Lung (tissue), 16 donors: ENCODE results near the gene ZDHHC18. TPM values are rescaled to one million over a fixed set of nuclear protein-coding genes. Genes with fewer than 3 reads are reported as not detected.

Source experiments
- ATAC-seq: fragments of 200-7000 bp; cut with Tn5 transposase; one replicate; pipeline ENCODE4 v1.9.1; 2020; ENCODE audit warnings: moderate number of reproducible peaks; ENCODE audit not compliant: insufficient read depth, low FRiP score
- DNase-seq, 3 donors: peaks; one replicate each; pipeline ENCODE4 v3.0.0-alpha.2; 2013 to 2017
- H3K27ac ChIP-seq, 2 donors: one replicate each; pipeline ENCODE4 v1.5.1; 2013; ENCODE audit warnings: mild to moderate bottlenecking in 2 of 2, moderate library complexity in 2 of 2, control low read depth in 1 of 2, inconsistent platforms in 1 of 2, low read depth in 1 of 2, low read length in 1 of 2
- H3K27me3 ChIP-seq, 3 donors: one replicate each; pipeline ENCODE4 v1.5.1; 2013; ENCODE audit warnings: low read length in 2 of 3; ENCODE audit not compliant: control insufficient read depth in 3 of 3, insufficient read depth in 3 of 3
- H3K36me3 ChIP-seq, 4 donors: one replicate each; pipeline ENCODE4 v1.5.1; 2013; ENCODE audit warnings: low read length in 4 of 4, mild to moderate bottlenecking in 1 of 4, moderate library complexity in 1 of 4; ENCODE audit not compliant: control insufficient read depth in 4 of 4, insufficient read depth in 4 of 4
- H3K4me1 ChIP-seq, 5 donors: one replicate each; pipeline ENCODE4 v1.5.1; 2013; ENCODE audit warnings: low read length in 5 of 5, mild to moderate bottlenecking in 2 of 5, moderate library complexity in 1 of 5; ENCODE audit not compliant: control insufficient read depth in 5 of 5, insufficient read depth in 5 of 5
- H3K4me3 ChIP-seq: one replicate; pipeline ENCODE4 v1.5.1; 2013; ENCODE audit warnings: mild to moderate bottlenecking, control low read depth, moderate library complexity
- H3K9ac ChIP-seq, 2 donors: one replicate each; pipeline ENCODE4 v1.5.1; 2013; ENCODE audit warnings: low read length in 2 of 2, control low read depth in 1 of 2; ENCODE audit not compliant: insufficient read depth in 1 of 2
- H3K9me3 ChIP-seq, 4 donors: one replicate each; pipeline ENCODE4 v1.5.1; 2013; ENCODE audit warnings: low read length in 3 of 4, mild to moderate bottlenecking in 1 of 4, moderate library complexity in 1 of 4; ENCODE audit not compliant: control insufficient read depth in 4 of 4, insufficient read depth in 3 of 4
- WGBS, 2 donors: extraction: QIAGEN DNeasy Blood & Tissue Kit; methylation state at CpG; one replicate each; pipeline ENCODE4 v1.1.7; 2013; 5-methylcytosine and 5-hydroxymethylcytosine counted together
- long read RNA-seq, 5 donors: transcript quantifications; one replicate each; lab custom pipeline, GENCODE V29; 2026
- polyA plus RNA-seq, 2 donors: library from polyadenylated mRNA; stranded (reverse); fragments of 200-250 nt; gene quantifications; one replicate each; pipeline ENCODE4 v1.2.1, GENCODE V29; 2013
- total RNA-seq, 2 donors: library from RNA; depleted of rRNA in 1 of 2; stranded (reverse); fragments of >200 nt in 1 of 2; gene quantifications; one replicate each; pipeline ENCODE4 v1.2.1, GENCODE V29; 2014 to 2021
- TF ChIP-seq, protein P1 (sequence below): IDR thresholded peaks from 2 replicates; pipeline ENCODE4 v1.5.1; 2012; ENCODE audit warnings: mild to moderate bottlenecking; ENCODE audit errors: control extremely low read depth, extremely low read depth
- donor health status: control.
- donor health status: control.
- donor health status: Bipolar disorder and iron deficiency.
- donor health status: healthy.
- donor health status: DM: yes; HTN: yes; CAD: no.

ZDHHC18 gene
- total RNA-seq = 10 to 100 TPM; 11.6 to 23.6 TPM
- polyA plus RNA-seq = 10 to 100 TPM; 13.0 to 39.1 TPM
- long read RNA-seq, donor 1, full-length matches to known transcripts = 8 of 27 reads
- long read RNA-seq, donor 1, partial matches to known transcripts = 19 of 27 reads
- long read RNA-seq, donor 1, other reads (novel, unspliced or antisense) = 0 of 27 reads
- long read RNA-seq, donor 2, full-length matches to known transcripts = 2 of 2 reads
- long read RNA-seq, donor 2, partial matches to known transcripts = 0 of 2 reads
- long read RNA-seq, donor 2, other reads (novel, unspliced or antisense) = 0 of 2 reads
- long read RNA-seq, donor 3, full-length matches to known transcripts = 1 of 6 reads
- long read RNA-seq, donor 3, partial matches to known transcripts = 5 of 6 reads
- long read RNA-seq, donor 3, other reads (novel, unspliced or antisense) = 0 of 6 reads
- long read RNA-seq, donor 4, full-length matches to known transcripts = 2 of 8 reads
- long read RNA-seq, donor 4, partial matches to known transcripts = 6 of 8 reads
- long read RNA-seq, donor 4, other reads (novel, unspliced or antisense) = 0 of 8 reads
- long read RNA-seq, donor 5, full-length matches to known transcripts = 2 of 18 reads
- long read RNA-seq, donor 5, partial matches to known transcripts = 16 of 18 reads
- long read RNA-seq, donor 5, other reads (novel, unspliced or antisense) = 0 of 18 reads

DNA sequence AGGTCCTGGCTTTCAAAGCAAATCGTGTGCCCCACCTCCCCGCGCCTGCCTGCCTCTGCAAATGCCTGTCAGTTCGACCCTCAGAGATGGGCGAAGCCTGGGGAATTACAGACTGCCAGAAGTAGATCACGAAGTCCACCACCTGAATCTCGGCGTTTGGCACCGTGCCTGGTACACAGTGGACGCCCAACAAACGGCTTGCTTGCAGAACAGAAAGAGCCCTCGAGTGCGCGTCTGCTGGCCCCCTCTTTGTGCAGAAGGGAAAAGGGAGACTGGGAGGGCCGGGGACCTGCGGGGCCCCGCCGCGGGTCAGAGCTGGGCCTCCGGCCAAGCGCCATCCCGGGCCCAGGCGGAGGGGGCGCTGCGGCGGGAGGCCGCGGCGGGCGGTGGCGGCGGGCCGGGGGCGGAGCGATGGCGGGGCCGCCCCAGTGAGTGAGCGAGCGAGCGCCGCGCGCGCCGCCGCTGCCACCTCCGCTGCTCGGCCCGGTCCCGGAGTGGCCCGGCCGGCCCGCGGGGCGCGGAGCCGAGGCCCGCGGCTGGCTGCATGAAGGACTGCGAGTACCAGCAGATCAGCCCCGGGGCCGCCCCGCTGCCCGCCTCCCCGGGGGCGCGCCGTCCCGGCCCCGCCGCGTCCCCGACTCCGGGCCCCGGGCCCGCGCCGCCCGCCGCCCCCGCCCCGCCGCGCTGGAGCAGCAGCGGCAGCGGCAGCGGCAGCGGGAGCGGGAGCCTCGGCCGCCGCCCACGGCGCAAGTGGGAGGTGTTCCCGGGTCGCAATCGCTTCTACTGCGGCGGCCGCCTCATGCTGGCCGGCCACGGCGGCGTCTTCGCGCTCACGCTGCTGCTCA is at the start of gene ZDHHC18:
ZDHHC18 (plus strand) TSS at position 428 of the 845 bp plus-strand sequence; CDS start at position 545, 117 bp downstream.
- Histone ChIP-seq H3K9ac (peak within 1 kb of the TSS; percentile 61 to 92), H3K27ac (peak within 1 kb of the TSS; percentile 49 to 89), H3K27me3 (no peaks in the 10 kb centered on the region), H3K4me3 (peak within 1 kb of the TSS; percentile 75), H3K9me3 (no peaks in the 10 kb centered on the region), H3K36me3 (peaks cover 0 to 2% (median 2%) of the 10 kb centered on the region in 4 donors), H3K4me1 (peaks cover 0 to 20% (median 13%) of the 10 kb centered on the region in 5 donors)
- DNase-seq (peak; percentile 67 to 82 (median 78)), ATAC-seq (peak; percentile 94)
- WGBS, 2 donors = 0 to 1% methylated on average over 54 to 107 of the region's 107 CpGs
- TF ChIP-seq, protein P1, sequence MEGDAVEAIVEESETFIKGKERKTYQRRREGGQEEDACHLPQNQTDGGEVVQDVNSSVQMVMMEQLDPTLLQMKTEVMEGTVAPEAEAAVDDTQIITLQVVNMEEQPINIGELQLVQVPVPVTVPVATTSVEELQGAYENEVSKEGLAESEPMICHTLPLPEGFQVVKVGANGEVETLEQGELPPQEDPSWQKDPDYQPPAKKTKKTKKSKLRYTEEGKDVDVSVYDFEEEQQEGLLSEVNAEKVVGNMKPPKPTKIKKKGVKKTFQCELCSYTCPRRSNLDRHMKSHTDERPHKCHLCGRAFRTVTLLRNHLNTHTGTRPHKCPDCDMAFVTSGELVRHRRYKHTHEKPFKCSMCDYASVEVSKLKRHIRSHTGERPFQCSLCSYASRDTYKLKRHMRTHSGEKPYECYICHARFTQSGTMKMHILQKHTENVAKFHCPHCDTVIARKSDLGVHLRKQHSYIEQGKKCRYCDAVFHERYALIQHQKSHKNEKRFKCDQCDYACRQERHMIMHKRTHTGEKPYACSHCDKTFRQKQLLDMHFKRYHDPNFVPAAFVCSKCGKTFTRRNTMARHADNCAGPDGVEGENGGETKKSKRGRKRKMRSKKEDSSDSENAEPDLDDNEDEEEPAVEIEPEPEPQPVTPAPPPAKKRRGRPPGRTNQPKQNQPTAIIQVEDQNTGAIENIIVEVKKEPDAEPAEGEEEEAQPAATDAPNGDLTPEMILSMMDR = peak; percentile 18

- ATAC-seq = no peak
- no peak for DNase-seq
- H3K9me3 ChIP-seq = no peaks in the 10 kb centered on the region
- peaks cover 1 to 27% (median 10%) of the 10 kb centered on the region in 5 donors for H3K4me1 ChIP-seq
- no peak overlapping the region for H3K4me3 ChIP-seq
- no peak overlapping the region for H3K27ac ChIP-seq
- H3K36me3 ChIP-seq = peaks cover 29 to 62% (median 45%) of the 10 kb centered on the region in 4 donors
- TF ChIP-seq, protein P1 = no peak
- H3K27me3 ChIP-seq = no peaks in the 10 kb centered on the region
- no peak overlapping the region for H3K9ac ChIP-seq
- 87 to 91% methylated on average over 11 of the region's 11 CpGs for WGBS, 2 donors
Measured at GRCh38 chr1:26779098-26779668, 47.3 kb upstream of the ZDHHC18 start.

DNA sequence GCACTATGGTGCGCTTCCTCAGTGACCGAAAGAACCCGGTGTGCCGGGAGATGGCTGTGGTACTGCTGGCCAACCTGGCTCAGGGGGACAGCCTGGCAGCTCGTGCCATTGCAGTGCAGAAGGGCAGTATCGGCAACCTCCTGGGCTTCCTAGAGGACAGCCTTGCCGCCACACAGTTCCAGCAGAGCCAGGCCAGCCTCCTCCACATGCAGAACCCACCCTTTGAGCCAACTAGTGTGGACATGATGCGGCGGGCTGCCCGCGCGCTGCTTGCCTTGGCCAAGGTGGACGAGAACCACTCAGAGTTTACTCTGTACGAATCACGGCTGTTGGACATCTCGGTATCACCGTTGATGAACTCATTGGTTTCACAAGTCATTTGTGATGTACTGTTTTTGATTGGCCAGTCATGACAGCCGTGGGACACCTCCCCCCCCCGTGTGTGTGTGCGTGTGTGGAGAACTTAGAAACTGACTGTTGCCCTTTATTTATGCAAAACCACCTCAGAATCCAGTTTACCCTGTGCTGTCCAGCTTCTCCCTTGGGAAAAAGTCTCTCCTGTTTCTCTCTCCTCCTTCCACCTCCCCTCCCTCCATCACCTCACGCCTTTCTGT is 46.0 kb upstream of the ZDHHC18 start:
- Histone ChIP-seq H3K27ac (no peak overlapping the region), H3K27me3 (no peaks in the 10 kb centered on the region), H3K4me3 (no peak overlapping the region), H3K9ac (no peak overlapping the region), H3K36me3 (peaks cover 17 to 57% (median 33%) of the 10 kb centered on the region in 4 donors), H3K4me1 (peaks cover 7 to 39% (median 20%) of the 10 kb centered on the region in 5 donors), H3K9me3 (no peaks in the 10 kb centered on the region)
- DNase-seq = no peak
- no peak for ATAC-seq
- TF ChIP-seq, protein P1 = no peak
- whole genome bisulfite sequencing, 2 donors = 93 to 94% methylated on average over 21 of the region's 21 CpGs
